Cerebellar cortex (tissue), 1 donor: ENCODE results near the gene CRTC1.
"Not testable (repeated sequence)": the region's sequence is repeated elsewhere in the genome, so short reads cannot be mapped to it uniquely, and the experiment has no call there.

Experiments used
- DNase-seq: peaks from one replicate; pipeline ENCODE4 v3.0.0-alpha.2; 2015; ENCODE audit warnings: low spot score

CRTC1 gene

DNA sequence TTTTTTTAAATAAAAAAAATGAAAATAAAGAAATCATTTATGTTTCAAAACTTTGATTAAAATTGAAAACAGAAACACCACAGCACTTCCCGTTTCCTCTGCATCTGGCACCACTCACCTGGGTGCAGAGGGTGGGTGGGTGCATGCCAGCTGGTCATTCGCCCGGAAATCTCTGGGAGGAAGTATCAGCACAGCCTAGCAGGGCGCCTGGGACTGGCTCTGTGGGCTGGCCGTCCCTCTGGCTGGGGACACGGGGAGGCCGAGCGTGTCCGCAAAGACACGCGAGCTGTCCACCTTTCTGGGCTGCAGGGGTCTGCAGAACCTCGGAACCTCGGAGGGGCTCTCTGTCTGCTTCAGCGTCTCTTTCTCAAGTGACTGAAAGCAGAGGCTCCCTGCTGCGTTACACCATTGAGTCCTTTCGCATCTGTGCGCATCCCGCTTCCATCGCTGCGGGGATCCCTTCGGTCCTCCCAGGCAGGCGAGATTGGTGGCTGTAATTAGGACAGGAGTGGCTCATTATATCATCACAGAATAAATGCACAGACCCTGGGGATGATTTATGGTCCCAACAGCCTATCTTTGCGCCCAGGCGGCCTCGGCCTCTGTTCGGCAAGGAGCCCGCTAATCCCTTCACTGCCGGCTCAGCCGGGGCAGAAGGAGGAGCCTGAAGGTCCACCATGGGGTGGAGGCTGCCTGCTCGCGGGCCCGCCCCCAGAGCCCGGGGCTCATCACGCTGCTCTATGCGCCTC is 17.2 kb downstream of the CRTC1 start:
- peak; percentile 71 for DNase-seq

- no peak for DNase-seq
These were observed 17.7 kb downstream of the CRTC1 start for GRCh38 chr19:18701250-18701608.

GRCh38 chr19:18704054-18704453 is 20.6 kb downstream of the CRTC1 start:
- DNase-seq, result no peak

- DNase-seq, result no peak
These were observed 21.5 kb downstream of the CRTC1 start for GRCh38 chr19:18704971-18705370.

DNA sequence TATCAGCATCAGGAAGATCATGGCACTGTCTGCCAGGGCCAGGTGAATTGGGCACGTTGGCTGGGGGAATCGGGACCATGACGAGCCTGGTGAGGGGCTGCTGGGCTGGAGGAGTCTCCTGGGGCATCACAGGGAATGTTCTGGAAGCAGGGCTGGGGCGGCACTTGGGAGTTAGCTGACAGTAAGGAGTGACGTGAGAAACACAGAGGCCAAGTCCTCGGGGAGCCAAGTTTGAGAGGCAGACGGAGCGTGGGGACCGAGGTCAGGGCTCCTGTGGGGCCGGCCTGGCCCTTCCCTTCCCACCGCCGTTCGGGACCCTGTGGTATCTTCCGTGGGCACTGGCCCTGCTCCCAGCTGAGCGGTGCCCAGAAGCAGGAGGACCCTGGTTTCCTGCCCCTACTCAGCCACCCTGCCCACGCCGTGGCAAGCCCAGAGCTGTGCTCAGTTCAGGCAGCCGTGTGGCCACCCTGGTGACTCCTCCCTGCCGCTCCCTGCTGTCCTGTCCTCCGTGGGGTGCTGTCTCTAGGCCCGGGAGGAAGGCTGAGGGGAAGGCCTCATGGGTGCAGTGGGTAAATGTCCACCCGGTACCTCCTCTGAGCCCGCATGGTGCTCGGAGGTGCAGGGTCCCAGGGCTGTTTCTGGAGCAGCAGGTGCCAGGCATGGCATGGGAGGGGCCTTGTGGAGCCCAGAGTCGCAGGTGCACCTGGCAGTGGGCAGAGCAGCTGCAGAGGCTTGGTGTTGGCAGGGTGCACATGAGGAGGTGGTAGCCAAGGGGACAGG is 25.2 kb downstream of the CRTC1 start:
- no peak for DNase-seq

DNA sequence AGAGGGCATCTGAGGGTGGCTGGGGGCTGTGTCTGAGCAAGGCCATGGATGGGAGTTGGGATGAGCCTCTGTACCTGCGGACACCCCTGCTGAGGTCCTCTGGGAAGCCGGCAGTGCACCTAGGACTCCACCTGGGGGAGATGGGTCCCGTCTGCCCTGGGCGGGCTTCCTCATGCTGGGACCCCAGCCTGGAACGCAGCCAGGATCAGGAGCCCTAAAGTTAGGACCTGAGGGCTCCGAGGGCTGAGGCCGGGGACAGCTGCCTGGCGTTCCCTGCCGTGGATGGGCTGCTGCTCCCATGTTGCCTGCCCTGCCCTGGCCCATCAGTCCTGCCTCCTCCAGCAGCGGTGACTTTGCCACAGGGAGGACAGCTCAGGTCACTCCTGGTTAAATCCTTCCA is 26.1 kb downstream of the CRTC1 start:
- no peak for DNase-seq

DNA sequence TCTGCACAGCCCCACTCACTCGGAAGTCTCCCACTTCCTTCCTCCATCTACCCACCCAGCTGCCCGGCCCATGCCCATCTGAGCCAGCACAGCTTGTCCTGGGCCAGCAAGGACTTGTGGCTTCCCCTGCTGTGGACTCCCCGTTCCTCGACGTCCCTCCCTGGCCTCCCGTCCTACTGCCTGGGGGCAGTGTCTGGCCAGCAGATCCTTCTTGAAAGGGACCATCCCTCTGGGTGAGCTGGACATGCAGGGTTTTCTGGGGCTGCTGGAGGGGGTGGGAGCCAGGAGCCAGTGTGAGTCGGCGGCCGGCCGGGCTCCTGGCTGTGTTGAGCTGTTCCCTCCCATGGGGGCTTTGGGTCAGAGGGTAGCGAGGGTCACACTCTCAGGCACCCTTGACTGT is 26.7 kb downstream of the CRTC1 start:
- DNase-seq, result no peak

GRCh38 chr19:18710996-18711751 is 27.7 kb downstream of the CRTC1 start:
- no peak for DNase-seq

DNA sequence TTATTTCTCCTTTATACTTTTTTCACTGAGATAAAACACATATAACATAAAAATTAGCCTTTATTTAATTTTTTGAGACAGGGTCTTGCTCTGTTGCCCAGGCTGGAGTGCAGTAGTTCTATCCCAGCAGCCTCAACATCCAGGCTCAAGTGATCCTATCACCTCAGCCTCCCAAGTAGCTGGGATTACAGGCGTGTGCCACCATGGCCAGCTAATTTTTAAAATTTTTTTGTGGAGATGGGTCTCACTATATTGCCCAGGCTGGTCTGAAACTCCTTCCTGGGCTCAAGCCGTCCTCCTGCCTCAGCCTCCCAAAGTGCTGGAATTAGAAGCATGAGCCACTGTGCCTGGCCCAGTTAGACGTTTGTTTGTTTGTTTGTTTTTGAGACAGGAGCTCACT is 28.4 kb downstream of the CRTC1 start:
- DNase-seq, result no peak

DNA sequence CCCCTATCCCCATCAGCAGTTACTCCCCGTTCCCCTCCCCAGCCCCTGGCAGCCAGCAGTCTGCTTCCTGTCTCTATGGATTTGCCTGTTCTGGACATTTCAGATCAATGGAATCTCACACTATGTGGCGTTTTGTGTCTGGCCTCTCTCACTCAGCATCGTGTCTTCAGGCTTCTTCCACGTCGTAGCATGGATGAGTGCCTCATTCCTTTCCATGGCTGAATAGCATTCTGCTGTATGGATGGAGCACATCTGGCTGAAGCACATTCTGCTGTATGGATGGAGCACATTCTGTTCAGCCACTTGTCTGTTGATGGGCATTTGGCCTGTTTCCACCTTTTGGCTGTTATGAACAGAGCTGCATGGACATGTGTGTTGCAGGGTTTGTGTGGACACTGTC is 29.5 kb downstream of the CRTC1 start:
- peak; percentile 72 for DNase-seq

DNA sequence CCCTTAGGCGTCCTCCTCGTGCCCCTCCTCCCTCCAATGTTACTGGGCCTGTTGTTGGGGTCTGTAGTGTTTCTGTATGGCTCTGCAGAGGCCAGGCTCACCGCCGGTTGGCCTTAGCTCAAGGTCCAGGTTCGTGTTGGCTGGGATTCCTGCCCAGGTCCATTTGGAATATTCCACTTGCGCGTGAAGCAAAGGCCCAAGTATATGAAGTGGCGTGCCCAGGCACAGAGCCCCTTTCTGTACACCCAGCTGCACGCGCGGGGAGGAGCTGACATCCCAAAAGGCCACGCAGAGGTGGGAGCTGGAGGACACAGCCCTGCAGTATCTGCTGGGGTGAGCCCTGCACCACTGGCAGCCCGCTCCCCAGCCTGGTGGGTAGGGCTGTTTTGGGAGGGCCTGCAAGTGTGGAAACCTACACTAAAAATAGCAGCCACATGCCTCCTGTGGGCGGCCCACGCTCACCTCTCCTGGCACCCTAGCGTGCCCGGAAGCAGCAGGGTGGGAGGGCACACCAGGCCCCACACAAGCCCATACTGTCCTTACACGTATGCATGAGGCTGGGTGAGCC is 30.2 kb downstream of the CRTC1 start:
- peak; percentile 78 for DNase-seq

- DNase-seq, result no peak
These were observed 31.9 kb downstream of the CRTC1 start for GRCh38 chr19:18715416-18715815.

- no peak for DNase-seq
These were observed 33.4 kb downstream of the CRTC1 start for GRCh38 chr19:18716857-18717256.

- no peak for DNase-seq
These were observed 34.1 kb downstream of the CRTC1 start for GRCh38 chr19:18717601-18718000.

- no peak for DNase-seq
These were observed 34.6 kb downstream of the CRTC1 start for GRCh38 chr19:18718015-18718526.

- no peak for DNase-seq
These were observed 35.5 kb downstream of the CRTC1 start for GRCh38 chr19:18718846-18719458.

DNA sequence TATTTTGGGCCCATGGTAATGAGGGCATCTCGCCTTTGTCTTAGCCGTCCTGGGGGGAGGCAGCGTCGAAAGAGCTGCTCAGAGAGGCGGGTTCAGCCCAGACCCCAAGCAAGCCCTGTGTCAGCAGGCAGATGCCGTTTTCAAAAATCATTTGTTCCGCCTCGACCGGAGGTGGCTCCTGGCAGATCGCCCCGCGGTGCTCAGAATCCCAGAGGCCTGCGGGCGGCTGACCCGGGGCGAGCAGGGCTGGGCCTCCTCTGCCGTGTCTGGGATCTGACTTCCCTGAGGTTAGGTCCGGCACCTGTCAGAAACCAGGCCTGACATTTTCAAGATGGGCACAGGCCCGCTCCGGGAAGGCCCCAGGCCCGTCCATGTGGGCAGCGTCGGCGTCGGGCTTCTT is 36.1 kb downstream of the CRTC1 start:
- DNase-seq, result peak; percentile 61

DNA sequence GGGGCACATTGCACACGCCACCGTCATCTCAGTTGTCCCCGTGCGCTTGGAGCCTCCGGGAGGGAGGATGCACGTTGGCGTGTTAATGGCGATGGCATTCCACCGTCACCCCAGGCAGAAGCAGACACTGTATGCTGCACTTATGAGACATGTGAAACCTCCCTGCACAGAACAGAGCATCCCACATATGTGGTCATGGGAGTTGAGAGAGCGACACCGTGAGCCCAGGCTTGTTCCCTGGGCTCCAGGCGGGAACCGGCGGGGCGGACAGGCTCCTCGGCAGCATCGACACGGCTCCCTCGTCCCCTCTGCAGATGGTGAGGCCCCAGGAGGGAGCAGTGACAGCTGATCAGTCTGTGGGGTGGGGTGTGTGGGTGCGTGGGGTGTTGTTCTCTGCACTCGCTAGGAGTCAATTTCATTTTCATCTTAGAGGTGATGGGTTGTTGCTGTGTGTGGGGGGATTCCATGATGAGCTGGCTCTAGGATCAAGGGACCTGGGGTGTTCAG is 40.4 kb downstream of the CRTC1 start:
- peak; percentile 39 for DNase-seq

DNA sequence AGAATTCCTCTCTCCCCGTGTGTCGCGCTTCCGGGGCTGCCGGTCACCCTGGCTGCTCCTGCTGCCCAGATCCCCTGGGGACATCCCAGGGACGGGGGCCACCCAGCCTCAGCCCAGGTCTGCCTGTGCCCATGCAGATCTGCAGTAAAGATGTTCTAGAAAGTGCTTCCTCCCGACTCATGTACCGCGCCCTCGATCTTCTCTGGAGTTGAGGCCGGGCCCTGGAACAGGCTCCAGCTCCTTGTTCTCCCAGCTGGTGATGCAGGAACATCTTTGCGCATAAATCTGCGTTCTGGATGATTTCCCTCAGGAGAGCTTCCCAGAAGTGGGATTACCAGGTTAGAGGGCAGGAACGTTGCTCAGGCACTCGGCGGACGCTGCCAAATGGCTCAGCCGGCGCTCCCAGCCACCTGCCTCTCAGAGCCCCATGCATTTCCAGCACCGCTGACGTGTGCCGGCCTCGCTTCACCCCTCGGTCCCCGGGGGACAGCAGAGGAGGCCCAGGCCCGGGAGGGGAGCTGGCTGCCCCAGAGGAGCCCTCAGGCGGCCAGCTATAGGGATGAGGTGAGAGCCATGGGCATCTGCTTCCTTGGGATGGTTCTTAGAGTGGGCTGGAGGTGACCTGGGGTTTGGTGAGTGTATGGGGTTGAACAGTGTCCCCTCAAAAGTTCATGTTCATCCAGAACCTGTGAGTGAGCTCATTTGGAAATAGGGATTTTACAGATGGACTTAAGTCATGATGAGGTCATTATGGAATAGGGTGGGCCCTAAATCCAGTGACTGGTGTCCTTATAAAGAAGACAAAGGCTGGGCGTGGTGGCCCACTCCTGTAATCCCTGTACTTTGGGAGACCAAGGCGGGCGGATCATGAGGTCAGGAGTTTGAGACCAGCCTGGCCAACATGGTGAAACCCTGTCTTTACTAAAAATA is 42.6 kb downstream of the CRTC1 start:
- DNase-seq, result peak; percentile 41

DNA sequence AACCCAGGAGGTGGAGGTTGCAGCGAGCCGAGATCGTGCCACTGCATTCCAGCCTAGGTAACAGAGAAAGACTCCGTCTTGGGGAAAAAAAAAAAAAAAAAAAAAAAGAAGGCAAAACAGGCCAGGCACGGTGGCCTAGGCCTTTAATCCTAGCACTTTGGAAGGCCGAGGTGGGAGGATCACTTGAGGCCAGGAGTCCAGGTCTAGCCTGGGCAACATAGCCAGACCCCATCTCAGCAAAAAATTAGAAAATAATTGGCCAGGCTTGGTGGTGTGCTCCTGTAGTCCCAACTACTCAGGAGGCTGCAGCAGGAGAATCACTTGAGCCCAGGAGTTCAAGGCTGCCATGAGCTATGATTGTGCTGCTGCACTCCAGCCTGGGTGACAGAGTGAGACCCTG is 43.4 kb downstream of the CRTC1 start:
- DNase-seq, result no peak

GRCh38 chr19:18727602-18728001 is 44.1 kb downstream of the CRTC1 start:
- DNase-seq, result not testable (repeated sequence)
